ENCODE results near the gene SERINC4. TPM values are rescaled to one million over a fixed set of nuclear protein-coding genes. Genes with fewer than 3 reads are reported as not detected.
"Not testable (repeated sequence)": the region's sequence is repeated elsewhere in the genome, so short reads cannot be mapped to it uniquely, and the experiment has no call there.

The SERINC4 gene
- under 1 TPM in 2 of 4 donors, not detected in 2; 0.28 to 0.49 TPM for total RNA-seq

- intact Hi-C loops (cut with DNase I; ENCODE audit: low total_unique reads), result no loop called here
- DNase-seq, result no peak
Observed at GRCh38 chr15:43799945-43800285, at the start of gene SERINC4. TSS of gene SERINC4 (minus strand) at chr15:43800220. CDS start at chr15:43799986, 234 bp downstream.

GRCh38 chr15:43845421-43845820 is 45.4 kb upstream of the SERINC4 start:
- Histone ChIP-seq H3K27me3 (no peaks in the 10 kb centered on the region), H3K36me3 (no peaks in the 10 kb centered on the region), H3K4me1 (no peaks in the 10 kb centered on the region), H3K9me3 (no peaks in the 10 kb centered on the region), H3K27ac (no peak overlapping the region), H3K4me3 (no peak overlapping the region)
- DNase-seq, result no peak
- intact Hi-C loops (cut with DNase I; ENCODE audit: low total_unique reads), result no loop called here
- TF ChIP-seq POLR2A (IDR thresholded peaks at IDR 0.05) (no peak), CTCF (IDR thresholded peaks at IDR 0.05) (no peak)

More at GRCh38 chr15:43799945-43800285, at the start of gene SERINC4:
- H3K9me3 ChIP-seq, result no peaks in the 10 kb centered on the region
- H3K4me1 ChIP-seq, result peaks cover 0 to 9% of the 10 kb centered on the region in 2 donors
- TF ChIP-seq POLR2A (IDR thresholded peaks at IDR 0.05) (no peak), CTCF (IDR thresholded peaks at IDR 0.05) (no peak)
- H3K36me3 ChIP-seq, result no peaks in the 10 kb centered on the region
- peak within 1 kb of the TSS; percentile 88 to 97 for H3K27ac ChIP-seq
- H3K4me3 ChIP-seq, result peak within 1 kb of the TSS; percentile 85 to 93
- H3K27me3 ChIP-seq, result no peaks in the 10 kb centered on the region

GRCh38 chr15:43832485-43832884 is 32.5 kb upstream of the SERINC4 start:
- H3K27me3 ChIP-seq; H3K4me3 ChIP-seq; H3K4me1 ChIP-seq; DNase-seq; H3K9me3 ChIP-seq; H3K36me3 ChIP-seq; H3K27ac ChIP-seq; intact Hi-C loops (cut with DNase I; ENCODE audit: low total_unique reads): not testable (repeated sequence)

- H3K27me3 ChIP-seq; H3K36me3 ChIP-seq; H3K27ac ChIP-seq; H3K4me3 ChIP-seq; H3K9me3 ChIP-seq; H3K4me1 ChIP-seq; DNase-seq; intact Hi-C loops (cut with DNase I; ENCODE audit: low total_unique reads): not testable (repeated sequence)
Observed at GRCh38 chr15:43831519-43832052, 31.6 kb upstream of the SERINC4 start.

GRCh38 chr15:43830691-43831275 is 30.8 kb upstream of the SERINC4 start:
- H3K36me3 ChIP-seq; H3K27ac ChIP-seq; H3K4me3 ChIP-seq; intact Hi-C loops (cut with DNase I; ENCODE audit: low total_unique reads); H3K9me3 ChIP-seq; H3K27me3 ChIP-seq; DNase-seq: not testable (repeated sequence)
- H3K4me1 ChIP-seq, result peaks cover 0 to 13% of the 10 kb centered on the region in 2 donors

GRCh38 chr15:43829951-43830540 is 30.0 kb upstream of the SERINC4 start:
- H3K4me3 ChIP-seq; H3K27ac ChIP-seq; H3K36me3 ChIP-seq; intact Hi-C loops (cut with DNase I; ENCODE audit: low total_unique reads); H3K9me3 ChIP-seq; H3K27me3 ChIP-seq; DNase-seq: not testable (repeated sequence)
- H3K4me1 ChIP-seq, result peaks cover 0 to 13% of the 10 kb centered on the region in 2 donors

GRCh38 chr15:43828061-43828657 is 28.1 kb upstream of the SERINC4 start:
- intact Hi-C loops (cut with DNase I; ENCODE audit: low total_unique reads), result no loop called here
- Histone ChIP-seq H3K4me1 (peaks cover 0 to 19% of the 10 kb centered on the region in 2 donors), H3K36me3 (no peaks in the 10 kb centered on the region), H3K27ac (peak overlapping the region; percentile 77 to 83), H3K4me3 (no peak overlapping the region), H3K27me3 (no peaks in the 10 kb centered on the region), H3K9me3 (no peaks in the 10 kb centered on the region)
- no peak for DNase-seq
- TF ChIP-seq POLR2A (IDR thresholded peaks at IDR 0.05), result no peak
